ENCODE data around the gene CYS1.
"Not testable (repeated sequence)": the region's sequence is repeated elsewhere in the genome, so short reads cannot be mapped to it uniquely, and the experiment has no call there.

The CYS1 gene

GRCh38 chr2:10094271-10094814 lies 14.1 kb upstream of the CYS1 start:
- no peak for DNase-seq (ENCODE audit: low spot score)
- FAIRE-seq: no peak

GRCh38 chr2:10091889-10092244 lies 11.7 kb upstream of the CYS1 start:
- not testable (repeated sequence) for FAIRE-seq; DNase-seq (ENCODE audit: low spot score)

GRCh38 chr2:10091182-10091888 lies 11.1 kb upstream of the CYS1 start:
- no peak for DNase-seq (ENCODE audit: low spot score)
- FAIRE-seq: no peak

- DNase-seq (ENCODE audit: low spot score) (no peak), FAIRE-seq (no peak)
Measured at GRCh38 chr2:10089565-10090190, 9.5 kb upstream of the CYS1 start.

GRCh38 chr2:10087360-10087759 lies 7.1 kb upstream of the CYS1 start:
- no peak for FAIRE-seq
- no peak for DNase-seq (ENCODE audit: low spot score)

- FAIRE-seq (no peak), DNase-seq (ENCODE audit: low spot score) (no peak)
Measured at GRCh38 chr2:10086950-10087349, 6.7 kb upstream of the CYS1 start.

- DNase-seq (ENCODE audit: low spot score): no peak
- no peak for FAIRE-seq
Measured at GRCh38 chr2:10085668-10086059, 5.5 kb upstream of the CYS1 start.

GRCh38 chr2:10085043-10085667 lies 4.9 kb upstream of the CYS1 start:
- FAIRE-seq (no peak), DNase-seq (ENCODE audit: low spot score) (no peak)

- DNase-seq (ENCODE audit: low spot score): no peak
- no peak for FAIRE-seq
Measured at GRCh38 chr2:10084223-10084865, 4.1 kb upstream of the CYS1 start.

- FAIRE-seq: no peak
- no peak for DNase-seq (ENCODE audit: low spot score)
Measured at GRCh38 chr2:10083692-10084211, 3.5 kb upstream of the CYS1 start.

GRCh38 chr2:10083046-10083445 lies 2.8 kb upstream of the CYS1 start:
- FAIRE-seq: no peak
- no peak for DNase-seq (ENCODE audit: low spot score)

GRCh38 chr2:10080536-10081304 lies 509 bp upstream of the CYS1 start:
- DNase-seq (ENCODE audit: low spot score): no peak
- FAIRE-seq: no peak

- DNase-seq (ENCODE audit: low spot score): no peak
- no peak for FAIRE-seq
Measured at GRCh38 chr2:10079266-10079869, 843 bp downstream of the CYS1 start.

GRCh38 chr2:10078704-10079265 lies 1.4 kb downstream of the CYS1 start:
- FAIRE-seq: no peak
- no peak for DNase-seq (ENCODE audit: low spot score)

- FAIRE-seq (no peak), DNase-seq (ENCODE audit: low spot score) (no peak)
Measured at GRCh38 chr2:10078001-10078400, 2.2 kb downstream of the CYS1 start.

- DNase-seq (ENCODE audit: low spot score) (no peak), FAIRE-seq (no peak)
Measured at GRCh38 chr2:10076988-10077527, 3.2 kb downstream of the CYS1 start.

GRCh38 chr2:10076511-10076910 lies 3.7 kb downstream of the CYS1 start:
- FAIRE-seq: no peak
- DNase-seq (ENCODE audit: low spot score): no peak

GRCh38 chr2:10075571-10076209 lies 4.5 kb downstream of the CYS1 start:
- DNase-seq (ENCODE audit: low spot score): no peak
- FAIRE-seq: no peak

- FAIRE-seq (no peak), DNase-seq (ENCODE audit: low spot score) (no peak)
Measured at GRCh38 chr2:10075101-10075500, 5.1 kb downstream of the CYS1 start.

- FAIRE-seq: no peak
Measured at GRCh38 chr2:10073706-10074105, 6.5 kb downstream of the CYS1 start.

More at GRCh38 chr2:10073706-10074105, 6.5 kb downstream of the CYS1 start:
- no peak for DNase-seq (ENCODE audit: low spot score)
